GM19324 (cell line): Measurements from ENCODE around the gene DLG3.
A peak's percentile ranks its signal among the peaks of the same experiment; 100 is the strongest.
"Not testable (repeated sequence)": the region's sequence is repeated elsewhere in the genome, so short reads cannot be mapped to it uniquely, and the experiment has no call there.

Experiments
- ATAC-seq: cut with Tn5 transposase; IDR thresholded peaks from one replicate; pipeline ENCODE4 v1.9.1; 2021; ENCODE audit warnings: mild to moderate bottlenecking, moderate library complexity; ENCODE audit not compliant: unreplicated experiment, low FRiP score

DLG3 gene

GRCh38 chrX:70444326-70444945 lies at the start of gene DLG3:
Gene DLG3 (plus strand): TSS chrX:70444835. CDS start chrX:70445202, 367 bp downstream.
- no peak for ATAC-seq

GRCh38 chrX:70398899-70399298 lies 45.7 kb upstream of the DLG3 start:
- no peak for ATAC-seq

GRCh38 chrX:70400181-70400580 lies 44.5 kb upstream of the DLG3 start:
- ATAC-seq: not testable (repeated sequence)

DNA sequence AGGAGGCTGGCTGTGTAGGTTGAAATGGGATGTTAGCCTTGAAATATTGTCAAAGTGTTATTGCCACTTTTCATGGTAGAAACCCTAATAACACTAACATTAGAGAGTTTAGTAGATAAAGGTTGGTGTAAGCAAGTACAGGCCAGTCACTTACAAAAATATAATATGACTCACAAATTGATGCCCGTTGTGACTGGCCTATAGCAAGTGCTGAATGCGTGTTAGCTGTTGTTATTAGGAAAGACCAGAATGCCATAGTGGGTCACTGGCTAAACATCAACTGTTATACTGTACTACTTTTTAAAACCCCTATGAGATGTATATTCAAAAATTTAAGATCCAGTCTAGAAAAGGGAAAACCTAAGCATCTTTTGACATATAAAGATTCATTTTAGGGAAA lies 41.9 kb upstream of the DLG3 start:
- ATAC-seq: no peak

- no peak for ATAC-seq
These were observed 39.6 kb upstream of the DLG3 start for GRCh38 chrX:70405003-70405402.

- no peak for ATAC-seq
These were observed 33.7 kb upstream of the DLG3 start for GRCh38 chrX:70410921-70411320.

DNA sequence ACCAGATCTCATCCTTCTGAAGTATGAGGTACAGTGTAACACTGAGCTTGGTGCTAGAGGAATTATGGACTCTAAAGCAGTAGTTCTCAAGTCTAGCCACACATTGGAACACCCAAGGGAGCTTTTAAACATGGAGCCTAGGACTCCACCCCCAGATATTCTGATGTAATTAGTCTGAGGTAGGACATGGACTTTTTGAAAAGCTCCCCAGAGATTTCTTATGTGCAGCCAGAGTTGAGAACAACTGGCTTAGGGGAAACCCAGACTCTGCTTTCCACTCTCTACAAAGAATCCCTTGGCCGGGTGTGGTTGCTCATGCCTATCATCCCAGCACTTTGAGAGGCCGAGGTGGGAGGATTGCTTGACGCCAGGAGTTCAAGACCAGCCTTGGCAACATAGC lies 33.2 kb upstream of the DLG3 start:
- ATAC-seq: no peak

- no peak for ATAC-seq
These were observed 23.0 kb upstream of the DLG3 start for GRCh38 chrX:70421618-70422017.

DNA sequence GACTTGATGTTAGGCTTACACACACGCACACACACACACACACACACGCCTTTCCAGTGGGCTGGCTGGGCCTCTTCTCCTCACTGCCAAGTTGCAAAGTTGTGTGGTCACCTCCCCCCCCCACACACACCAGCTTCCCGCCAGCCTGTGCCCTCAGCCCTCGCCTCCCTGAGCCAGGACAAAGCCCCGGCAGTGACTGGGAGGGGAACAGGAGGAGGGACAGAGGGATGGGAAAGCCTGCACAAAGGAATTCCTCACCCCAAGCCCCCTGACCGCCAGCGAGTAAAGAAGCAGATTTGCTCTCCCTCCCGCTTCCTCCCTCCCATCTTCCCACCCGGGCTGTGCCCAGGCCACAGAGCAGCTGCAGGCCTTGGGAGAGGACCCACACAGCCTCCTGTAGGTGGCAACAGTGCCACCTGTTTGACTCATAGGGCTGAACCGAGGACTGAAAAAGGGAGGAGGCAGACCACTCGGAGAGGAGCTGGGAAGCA lies 21.7 kb upstream of the DLG3 start, which contains the start of gene GDPD2:
TSS of gene GDPD2 (plus strand) at position 464 of the 491 bp plus-strand sequence. CDS start 1,671 bp downstream, outside the sequence.
- ATAC-seq: no peak

DNA sequence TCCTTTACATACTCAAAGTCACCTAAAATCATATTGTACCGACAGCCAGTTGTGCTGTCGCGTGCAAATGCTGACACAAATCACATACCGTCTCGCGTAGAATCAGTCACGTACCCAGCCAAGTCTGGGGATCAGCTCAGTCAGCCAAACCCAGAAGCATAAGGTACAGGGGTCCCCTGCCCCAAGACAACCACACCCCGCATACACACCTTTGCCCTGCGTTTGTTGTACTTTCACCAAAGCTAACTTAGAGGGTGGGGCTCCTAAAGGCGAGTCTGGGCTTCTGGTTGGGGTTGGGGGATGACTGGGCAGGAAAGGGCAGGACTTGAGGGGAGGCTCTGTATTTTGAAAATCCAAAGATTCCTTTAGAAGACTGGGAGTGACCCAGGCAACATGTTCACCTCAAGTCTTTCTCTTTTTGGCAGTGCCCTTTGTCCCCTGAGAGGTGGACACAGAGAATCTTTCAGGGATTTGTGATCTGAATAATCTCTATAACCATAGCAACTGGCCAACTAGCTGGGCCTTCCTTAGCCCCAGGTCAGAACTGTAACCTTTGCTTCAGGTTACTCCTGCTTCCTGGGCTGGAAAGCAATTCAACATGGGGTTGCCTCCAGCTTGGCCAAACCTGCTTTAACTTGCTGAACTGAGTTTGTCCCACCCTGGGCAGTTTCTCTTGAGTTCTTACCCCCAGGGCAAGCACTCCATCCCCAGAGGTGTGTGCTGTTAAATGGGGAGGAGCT lies 20.5 kb upstream of the DLG3 start:
- no peak for ATAC-seq

- no peak for ATAC-seq
These were observed 19.8 kb upstream of the DLG3 start for GRCh38 chrX:70424801-70425200.

GRCh38 chrX:70426286-70427278 lies 18.1 kb upstream of the DLG3 start:
- ATAC-seq: no peak

DNA sequence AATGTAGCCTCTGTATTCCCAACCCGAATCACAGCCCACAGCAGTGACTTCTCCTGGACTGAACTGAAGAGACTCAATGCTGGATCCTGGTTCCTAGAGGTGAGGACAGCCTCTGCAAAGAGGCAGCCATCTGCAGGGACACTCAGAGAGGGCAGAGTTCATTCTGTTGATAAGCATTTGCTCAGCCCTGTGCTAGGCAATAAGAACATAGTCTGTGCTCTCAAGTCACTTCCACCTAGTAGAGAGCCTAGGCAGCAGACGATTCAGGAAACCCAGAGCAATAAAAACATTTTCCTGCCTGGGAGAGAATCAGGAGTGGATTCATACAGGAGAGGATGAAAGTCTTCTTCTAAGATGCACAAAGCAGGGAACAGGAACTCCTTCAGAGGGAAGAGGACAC lies 17.3 kb upstream of the DLG3 start:
- no peak for ATAC-seq

GRCh38 chrX:70429759-70430158 lies 14.9 kb upstream of the DLG3 start:
- ATAC-seq: no peak

GRCh38 chrX:70432936-70433847 lies 11.4 kb upstream of the DLG3 start:
- ATAC-seq: no peak

DNA sequence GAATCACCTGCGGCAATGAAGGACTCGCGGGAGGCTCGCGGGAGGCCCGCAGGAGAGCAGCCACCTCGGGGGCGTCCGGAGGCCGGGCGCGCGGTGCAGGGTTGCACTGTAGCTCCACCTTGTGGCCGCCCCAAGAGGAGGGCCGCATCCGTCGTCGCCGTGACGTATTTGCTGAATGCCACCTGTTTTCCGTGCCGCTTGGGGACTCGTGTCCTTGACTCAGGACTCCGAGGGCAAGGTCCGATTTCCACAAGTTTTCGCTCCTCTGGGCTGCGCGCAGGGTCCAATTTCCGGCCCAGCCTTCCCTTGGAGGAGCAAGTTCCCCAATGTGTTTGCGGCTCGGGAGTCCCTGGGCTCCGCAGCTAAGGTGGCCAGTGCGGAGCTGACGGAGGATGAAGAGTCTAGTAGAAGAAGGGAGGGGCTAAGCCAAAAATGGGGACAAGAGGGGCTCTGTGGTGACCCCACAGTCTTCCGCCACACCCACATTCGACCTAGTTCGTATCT lies 10.7 kb upstream of the DLG3 start:
- peak; percentile 54 for ATAC-seq

- peak; percentile 60 for ATAC-seq
These were observed 10.2 kb upstream of the DLG3 start for GRCh38 chrX:70434352-70434866.

GRCh38 chrX:70434914-70435586 lies 9.6 kb upstream of the DLG3 start:
- no peak for ATAC-seq

GRCh38 chrX:70436343-70436742 lies 8.3 kb upstream of the DLG3 start:
- ATAC-seq: no peak
